ENCODE measurements around the gene PLSCR3. TPM values are rescaled to one million over a fixed set of nuclear protein-coding genes. Genes with fewer than 3 reads are reported as not detected.

The PLSCR3 gene
- total RNA-seq (54.5 and 59.9 TPM in 2 replicates), polyA plus RNA-seq (94.8 and 111 TPM in 2 replicates), polyA minus RNA-seq (22.1 and 27.2 TPM in 2 replicates), Bru-seq, nascent RNA (percentile 38 among the genes with signal in this experiment), BruChase-seq, experiment 1, labeled RNA remaining after a 6-hour chase (percentile 38 among the genes with signal in this experiment), BruChase-seq, experiment 2, labeled RNA remaining after a 2-hour chase (percentile 36 among the genes with signal in this experiment)
- 64.4 and 88.0 TPM in 2 replicates for polyA plus RNA-seq (2011; cell fraction: cytosol; rRNA removed)
- polyA plus RNA-seq (2011; cell fraction: nucleus; rRNA removed): 81.8 and 93.0 TPM in 2 replicates
- polyA plus RNA-seq (2012): 75.4 and 114 TPM in 2 replicates
- polyA minus RNA-seq (2011; cell fraction: cytosol; rRNA and poly(A)+ RNA removed): 4.4 TPM
- 16.1 and 22.5 TPM in 2 replicates for polyA minus RNA-seq (2011; cell fraction: nucleus; rRNA and poly(A)+ RNA removed)
- long read RNA-seq, transcript PLSCR3-212 (7 exons, 1,965 nt): minor isoform, 5 of 156 reads
- long read RNA-seq, transcript PLSCR3-202 (8 exons, 2,067 nt): major isoform, 40 of 156 reads
- long read RNA-seq, transcript PLSCR3-201 (8 exons, 1,689 nt): minor isoform, 10 of 156 reads
- long read RNA-seq, transcript PLSCR3-209 (8 exons, 2,032 nt): minor isoform, 14 of 156 reads
- long read RNA-seq, partial matches to known transcripts: 19 of 156 reads
- long read RNA-seq, other reads (novel, unspliced or antisense): 66 of 156 reads

GRCh38 chr17:7394452-7395191 is at the start of gene PLSCR3:
Gene PLSCR3, minus strand, starts transcription at chr17:7394525. Its CDS starts 415 bp downstream, at chr17:7394110.
- peak; percentile 90 for TF ChIP-seq POLR2A (IDR thresholded peaks at IDR 0.05; ENCODE audit: low read depth, low read length)
- no peak for TF ChIP-seq MAX (IDR thresholded peaks at IDR 0.05; ENCODE audit: insufficient read depth, insufficient read length)
- TF ChIP-seq MYC (IDR thresholded peaks at IDR 0.05; ENCODE audit: low read depth, low read length): no peak
- peak in 1 of 2 donors; percentile 55 for TF ChIP-seq CTCF (IDR thresholded peaks at IDR 0.05; ENCODE audit: extremely low read depth in 1 of 2, insufficient read depth in 1 of 2, low read depth in 1 of 2, low read length in 2 of 2)
- peak; percentile 98 for TF ChIP-seq POLR2AphosphoS5 (IDR thresholded peaks at IDR 0.05; ENCODE audit: insufficient read depth, low read depth, low read length)
- TSS peak; percentile 62 for BruUV-seq (replicated peaks)
- H3K4me3 ChIP-seq (replicated peaks in 1 of 3; ENCODE audit: insufficient read depth in 1 of 3, low read depth in 1 of 3, low read length in 3 of 3): peak within 1 kb of the TSS; percentile 58 to 93 (median 92)
- peaks cover 0 to 12% of the 10 kb centered on the region in 2 experiments for H3K36me3 ChIP-seq (ENCODE audit: control insufficient read depth in 2 of 2, extremely low read depth in 1 of 2, insufficient read depth in 2 of 2, low read length in 2 of 2)
- H2AFZ ChIP-seq (ENCODE audit: low read depth, low read length): peak within 1 kb of the TSS; percentile 51
- H3K4me1 ChIP-seq (ENCODE audit: control insufficient read depth, extremely low read depth, insufficient read depth, low read length): peaks cover 16% of the 10 kb centered on the region
- DNase-seq (ENCODE audit: low read depth, low spot score) (peak; percentile 92), FAIRE-seq (peak; percentile 84)
- ChIA-PET CTCF (interaction anchor here (0.6 to 2.3 kb wide), 8 partner anchors 9 to 166 kb away, joined by 3 to 11 read pairs (median 5); partner anchors contain the start of gene TMEM256), POLR2A (interaction anchor here (1.0 kb wide), 1 partner anchor 9 kb away, joined by 11 read pairs; the partner anchor contains the start of gene TMEM256)
- no peaks in the 10 kb centered on the region for H3K27me3 ChIP-seq (ENCODE audit: control insufficient read depth in 2 of 2, insufficient read depth in 2 of 2, low read length in 2 of 2)
- dilution Hi-C loops (cut with MboI; ENCODE audit: extremely low pct_ligation_motif_present, low sequenced_read_pairs) (no loop called here), intact Hi-C loops (cut with micrococcal nuclease) (loop anchor here (1.0 to 5.0 kb wide), 5 partner anchors 10 to 166 kb away; partner anchors contain the start of genes POLR2A, SENP3, TMEM102 and TMEM256)
- no peaks in the 10 kb centered on the region for H4K20me1 ChIP-seq (replicated peaks; ENCODE audit: control insufficient read depth, extremely low read depth, insufficient read depth, low read length)
- H3K9me3 ChIP-seq (replicated peaks; ENCODE audit: control insufficient read depth, insufficient read depth, low read length): no peaks in the 10 kb centered on the region
- H3K79me2 ChIP-seq (ENCODE audit: control insufficient read depth, insufficient read depth, low read length): no peaks in the 10 kb centered on the region
- no peaks in the 10 kb centered on the region for H3K9me1 ChIP-seq (replicated peaks; ENCODE audit: control insufficient read depth, extremely low read depth, insufficient read depth, low read length)
- peak within 1 kb of the TSS; percentile 45 for H3K4me2 ChIP-seq (ENCODE audit: insufficient read depth, low read length)
- H3K27ac ChIP-seq (ENCODE audit: insufficient read depth, low read depth, low read length): peak within 1 kb of the TSS; percentile 45
- peak within 1 kb of the TSS; percentile 81 for H3K9ac ChIP-seq (replicated peaks; ENCODE audit: extremely low read depth, insufficient read depth, low read length)

All from endothelial cell of umbilical vein (primary cell).